HG03575 (cell line): ENCODE data around the gene BAIAP2L2.
"Not testable (repeated sequence)": the region's sequence is repeated elsewhere in the genome, so short reads cannot be mapped to it uniquely, and the experiment has no call there.

Source experiments
- ATAC-seq: cut with Tn5 transposase; IDR thresholded peaks from one replicate; pipeline ENCODE4 v1.9.1; 2021; ENCODE audit not compliant: unreplicated experiment, insufficient number of reproducible peaks, low FRiP score; ENCODE audit errors: extremely low read depth

The BAIAP2L2 gene

DNA sequence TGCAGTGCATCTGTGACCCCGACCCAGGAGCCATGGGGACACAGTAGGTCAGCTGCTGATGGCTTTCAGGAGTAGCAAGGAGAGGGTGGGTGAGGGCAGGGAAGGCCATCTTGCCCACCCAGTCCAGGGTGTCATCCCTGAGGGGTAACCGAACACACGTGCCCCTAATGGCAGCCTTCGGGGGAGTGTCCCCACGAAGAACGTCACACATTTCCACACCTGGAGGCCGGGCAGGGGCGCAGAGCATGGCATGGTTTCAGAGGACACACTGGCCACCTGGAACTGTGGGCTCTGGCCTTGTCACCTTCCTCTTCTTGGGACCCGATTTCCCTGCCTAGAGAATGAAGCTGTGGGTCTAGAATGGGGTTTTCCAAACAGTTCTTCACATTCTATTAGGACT, 19.4 kb upstream of the BAIAP2L2 start:
- no peak for ATAC-seq

DNA sequence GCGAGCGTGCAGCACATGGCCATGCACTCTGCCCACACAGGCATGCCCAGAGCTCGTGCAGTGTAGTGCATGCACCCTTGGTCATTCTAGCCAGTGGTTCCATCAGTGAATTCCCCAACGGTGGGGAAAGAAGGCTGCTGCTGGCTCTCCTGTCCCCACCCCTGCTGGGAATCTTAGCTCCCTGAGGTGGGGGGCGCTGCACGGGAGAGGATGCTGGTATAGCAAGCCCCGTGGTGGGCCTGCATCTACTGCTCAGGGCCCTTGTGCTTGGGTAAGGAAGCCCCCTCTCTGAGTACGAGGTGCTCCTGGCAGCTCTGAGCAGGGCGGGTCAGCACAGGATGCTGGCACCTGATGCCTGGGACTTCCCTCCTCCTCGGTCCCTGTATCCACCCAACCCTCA, 18.5 kb upstream of the BAIAP2L2 start:
- no peak for ATAC-seq

DNA sequence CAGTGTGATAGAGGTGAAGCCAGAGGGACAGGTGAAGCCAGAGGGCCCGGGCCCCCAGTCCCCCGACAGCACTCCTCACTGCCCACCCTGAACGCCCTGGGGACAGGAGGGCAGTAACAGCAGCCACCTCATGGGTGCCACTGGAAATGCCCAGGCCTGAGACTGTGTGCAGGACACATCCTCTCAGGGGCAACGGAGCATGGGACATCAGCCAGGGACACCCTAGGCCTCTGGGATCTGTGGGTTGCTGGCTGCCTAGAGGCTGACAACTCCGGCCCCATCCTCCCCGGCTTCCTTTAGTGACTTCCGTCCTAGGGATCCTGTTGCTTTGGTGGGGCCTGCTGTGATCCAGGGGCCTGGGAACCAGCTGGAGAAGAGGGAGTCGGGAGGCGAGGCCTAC, 17.4 kb upstream of the BAIAP2L2 start:
- ATAC-seq, result no peak

DNA sequence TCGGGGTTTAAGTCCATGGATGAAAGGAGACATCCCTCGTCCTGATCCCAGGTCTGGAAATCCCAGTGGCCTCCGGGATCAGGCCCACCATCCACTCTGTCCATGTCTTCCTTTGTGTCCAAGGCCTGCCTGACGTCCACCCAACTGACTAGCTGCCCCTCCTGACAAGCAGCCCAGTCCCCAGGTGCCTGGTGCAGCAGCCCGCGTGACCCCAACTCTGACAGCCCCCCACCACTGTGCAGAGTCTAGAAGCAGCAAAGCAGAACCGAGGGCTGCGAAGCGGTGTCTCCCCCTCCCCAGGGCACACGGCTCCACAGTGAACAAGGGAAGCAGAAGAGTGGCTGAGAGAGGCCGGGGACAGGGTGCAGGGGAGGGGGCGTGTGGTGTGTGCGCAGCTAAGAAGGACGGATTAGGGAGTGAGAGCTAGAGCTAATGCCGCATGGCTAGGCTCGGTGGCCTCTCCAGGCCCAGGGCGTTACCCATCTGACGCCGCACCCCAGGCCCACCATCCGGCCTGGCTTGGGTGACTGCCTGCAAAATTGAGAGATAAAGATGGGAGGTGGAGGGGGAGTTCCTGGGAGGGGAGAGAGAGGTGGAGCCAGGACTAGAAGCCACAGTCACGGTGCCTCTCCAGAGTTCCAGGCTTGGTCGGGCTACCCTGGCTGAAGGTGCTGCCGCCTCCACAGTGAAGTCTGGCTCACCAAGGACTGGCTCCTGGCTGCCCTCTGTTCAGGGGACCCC, 16.6 kb upstream of the BAIAP2L2 start:
- ATAC-seq, result no peak

DNA sequence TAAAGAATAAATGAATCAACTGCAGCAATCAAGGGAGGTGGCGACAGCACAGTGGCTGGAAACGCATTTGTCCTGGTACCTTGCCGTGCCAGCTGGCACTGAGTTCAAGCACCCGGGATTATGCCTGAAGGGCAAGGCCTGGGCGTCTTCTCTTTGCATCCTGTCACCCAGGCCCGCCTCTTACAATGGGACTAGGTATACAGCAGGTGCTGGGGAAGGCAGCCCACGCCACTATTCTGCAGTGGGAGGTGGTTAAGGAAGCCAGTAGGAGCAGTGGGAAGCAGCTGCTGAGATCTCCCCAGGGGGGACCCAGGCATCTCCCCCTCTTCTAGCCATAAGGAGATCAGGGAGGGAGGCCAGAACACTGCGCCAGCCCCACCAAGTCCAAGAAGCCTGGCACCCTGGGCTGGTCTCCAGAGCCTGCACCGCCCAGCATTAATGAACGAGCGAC, 15.3 kb upstream of the BAIAP2L2 start:
- ATAC-seq, result no peak

DNA sequence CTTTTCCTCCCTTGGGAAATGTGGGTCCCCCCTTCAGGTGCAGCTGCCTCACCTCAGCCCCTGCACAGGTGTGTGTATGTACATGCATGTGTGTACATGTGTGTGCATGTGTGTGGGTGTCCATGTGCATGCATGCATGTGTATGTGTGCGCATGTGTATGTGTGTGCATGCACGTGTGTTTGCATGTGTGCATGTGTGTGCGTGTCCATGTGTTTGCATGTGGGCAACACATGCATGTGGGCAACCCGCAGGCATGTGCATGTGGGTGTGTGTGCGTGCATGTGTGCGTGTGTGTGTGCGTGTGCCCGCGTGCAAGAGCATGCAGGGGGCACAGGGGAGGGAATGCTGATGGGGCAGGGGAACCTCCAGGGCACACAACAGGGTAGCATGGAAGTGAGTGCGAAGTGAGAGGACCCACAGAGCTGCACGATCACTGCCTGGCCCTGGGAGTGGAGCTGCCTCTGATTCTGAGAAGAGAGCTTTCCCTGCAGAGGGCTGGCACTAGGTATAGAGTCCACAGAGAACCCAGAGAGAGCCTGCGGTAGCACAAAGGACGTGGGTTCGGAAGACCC, 14.6 kb upstream of the BAIAP2L2 start:
- ATAC-seq, result no peak

DNA sequence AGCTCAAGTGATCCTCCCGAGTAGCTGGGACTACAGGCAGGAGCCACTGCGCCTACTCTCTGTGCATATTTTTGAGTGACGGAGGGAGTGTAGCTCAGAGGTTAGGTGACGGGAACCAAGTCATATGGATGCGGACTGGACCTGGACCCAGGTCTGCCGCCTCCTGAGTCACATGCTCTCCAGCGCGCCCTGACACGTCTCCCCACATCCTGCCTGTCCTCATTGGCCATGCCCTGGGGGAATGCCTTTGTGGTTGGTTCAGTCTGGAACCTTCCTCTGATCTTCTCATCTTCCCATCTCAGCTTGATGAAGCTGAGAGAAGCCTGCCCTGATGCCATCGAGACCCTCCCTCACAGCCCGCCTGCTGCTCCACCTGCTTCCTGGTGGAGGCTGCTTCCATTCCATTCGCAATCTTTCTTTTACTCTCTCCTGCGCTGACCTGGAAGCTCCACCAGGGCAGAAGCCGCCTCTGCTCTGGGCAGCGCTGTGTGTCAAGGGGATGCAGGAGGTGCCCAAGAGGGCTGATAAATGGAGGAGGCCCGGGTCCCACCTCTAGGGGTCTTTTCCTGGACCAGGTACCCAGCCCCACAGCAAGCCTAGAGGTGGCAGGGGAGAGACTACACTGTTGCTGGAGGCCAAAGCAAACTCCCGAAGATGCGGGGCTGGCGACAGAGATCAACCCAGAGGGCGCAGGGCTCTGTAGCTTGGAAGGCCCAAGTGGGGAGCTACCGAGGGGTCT, 13.9 kb upstream of the BAIAP2L2 start:
- no peak for ATAC-seq

DNA sequence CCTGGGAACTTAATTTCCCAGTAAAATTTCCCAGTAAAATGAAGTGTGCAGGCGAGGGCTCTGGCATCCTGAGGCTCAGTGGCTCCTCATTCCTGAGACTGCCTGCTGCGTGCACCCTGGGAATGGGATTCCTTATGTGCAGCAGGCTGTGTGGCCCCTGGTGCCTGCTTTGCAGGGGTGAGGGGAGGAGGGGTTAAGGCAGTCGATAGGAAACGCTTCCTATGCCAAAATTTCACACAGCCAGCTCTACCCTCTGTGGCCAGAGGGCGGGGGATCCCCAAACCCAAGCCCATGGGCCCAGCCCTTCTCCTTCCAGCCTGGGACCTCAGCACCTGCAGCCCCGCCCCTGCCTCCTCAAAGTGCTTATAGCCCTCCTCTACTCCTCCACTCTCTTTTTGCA, 12.1 kb upstream of the BAIAP2L2 start:
- no peak for ATAC-seq

DNA sequence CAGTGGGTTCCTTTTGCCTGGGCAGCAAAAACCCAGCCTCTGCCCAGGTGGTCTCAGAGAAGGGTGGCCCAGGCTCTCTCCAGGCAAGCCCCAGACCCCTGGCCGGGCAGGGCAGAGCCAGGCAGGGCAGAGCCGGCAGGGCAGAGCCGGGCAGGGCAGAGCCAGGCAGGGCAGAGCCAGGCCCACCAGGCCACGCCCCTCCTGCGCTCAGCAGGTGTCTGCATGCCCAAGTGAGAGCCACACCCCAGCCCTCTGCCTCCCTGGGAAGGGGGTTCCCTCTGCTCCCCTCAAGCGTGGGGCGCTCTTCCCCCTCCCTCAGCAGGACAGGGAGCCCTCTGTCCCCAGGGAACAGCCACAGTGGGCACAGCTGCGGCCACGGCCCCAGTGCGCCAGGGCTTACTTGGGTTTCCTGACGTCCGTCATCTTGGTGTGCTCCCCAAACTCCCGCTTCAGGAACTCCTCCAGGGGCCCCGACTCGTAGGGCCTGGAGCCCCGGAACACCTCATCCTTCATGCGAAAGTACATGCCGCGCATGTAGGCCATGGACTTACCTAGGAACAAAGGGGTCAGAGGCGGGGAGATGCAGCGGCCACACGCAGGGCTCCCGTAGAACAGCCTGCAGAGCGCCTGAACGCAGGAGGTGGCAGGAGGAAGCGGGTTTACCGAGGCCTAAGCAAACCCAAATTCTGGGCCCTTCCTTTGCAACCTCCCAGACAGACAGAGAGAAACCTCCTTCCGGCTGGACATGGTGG, 10.1 kb upstream of the BAIAP2L2 start:
- ATAC-seq, result no peak

DNA sequence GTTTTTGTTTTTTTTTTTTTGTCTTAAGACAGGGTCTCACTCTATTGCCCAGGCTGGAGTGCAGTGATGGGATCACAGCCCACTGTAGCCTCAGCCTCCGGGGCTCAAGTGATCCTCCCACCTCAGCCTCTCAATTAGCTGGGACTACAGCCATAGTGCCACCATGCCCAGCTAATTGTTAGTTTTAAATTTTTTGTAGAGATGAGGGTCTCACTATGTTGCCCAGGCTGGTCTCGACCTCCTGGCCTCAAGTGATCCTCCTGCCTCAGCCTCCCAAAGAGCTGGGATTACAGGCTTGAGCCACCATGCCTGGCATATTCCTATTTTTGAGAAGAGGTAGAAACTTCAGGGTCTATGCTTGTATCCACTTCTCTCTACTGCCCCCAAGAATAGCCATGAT, 8.3 kb upstream of the BAIAP2L2 start:
- not testable (repeated sequence) for ATAC-seq

DNA sequence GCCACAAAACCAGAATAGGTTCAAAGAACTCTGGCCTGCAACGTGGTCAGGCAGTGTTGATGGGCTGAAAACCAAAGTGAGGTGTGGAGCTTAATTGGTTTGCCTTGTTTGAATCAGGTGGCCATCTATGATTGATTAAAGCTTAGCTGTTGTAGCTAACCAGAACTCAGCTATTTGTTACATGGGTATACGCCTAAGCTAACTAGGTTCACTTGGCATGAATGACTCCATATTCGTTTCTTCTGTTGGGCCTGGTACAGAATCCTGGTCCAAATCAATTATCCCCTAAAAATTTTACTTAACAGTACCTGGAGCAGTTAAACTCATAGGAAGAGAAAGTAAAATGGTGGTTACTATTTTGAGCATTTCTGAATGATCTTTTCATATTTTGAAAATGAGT, 7.7 kb upstream of the BAIAP2L2 start:
- ATAC-seq, result no peak

DNA sequence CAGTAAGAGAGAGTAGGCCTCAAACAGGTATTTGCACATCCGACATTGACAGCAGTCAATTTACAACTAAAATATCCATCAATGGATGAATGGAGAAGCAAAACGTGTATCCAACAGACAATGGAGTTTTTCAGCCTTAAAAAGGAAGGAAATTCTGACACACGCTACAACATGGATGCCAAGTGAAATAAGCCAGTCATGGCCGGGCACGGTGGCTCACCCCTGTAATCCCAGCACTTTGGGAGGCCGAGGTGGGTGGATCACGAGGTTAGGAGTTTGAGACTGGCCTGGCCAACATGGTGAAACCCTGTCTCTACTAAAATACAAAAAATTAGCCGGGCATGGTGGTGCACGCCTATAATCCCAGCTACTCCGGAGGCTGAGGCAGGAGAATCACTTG, 7.1 kb upstream of the BAIAP2L2 start:
- not testable (repeated sequence) for ATAC-seq

DNA sequence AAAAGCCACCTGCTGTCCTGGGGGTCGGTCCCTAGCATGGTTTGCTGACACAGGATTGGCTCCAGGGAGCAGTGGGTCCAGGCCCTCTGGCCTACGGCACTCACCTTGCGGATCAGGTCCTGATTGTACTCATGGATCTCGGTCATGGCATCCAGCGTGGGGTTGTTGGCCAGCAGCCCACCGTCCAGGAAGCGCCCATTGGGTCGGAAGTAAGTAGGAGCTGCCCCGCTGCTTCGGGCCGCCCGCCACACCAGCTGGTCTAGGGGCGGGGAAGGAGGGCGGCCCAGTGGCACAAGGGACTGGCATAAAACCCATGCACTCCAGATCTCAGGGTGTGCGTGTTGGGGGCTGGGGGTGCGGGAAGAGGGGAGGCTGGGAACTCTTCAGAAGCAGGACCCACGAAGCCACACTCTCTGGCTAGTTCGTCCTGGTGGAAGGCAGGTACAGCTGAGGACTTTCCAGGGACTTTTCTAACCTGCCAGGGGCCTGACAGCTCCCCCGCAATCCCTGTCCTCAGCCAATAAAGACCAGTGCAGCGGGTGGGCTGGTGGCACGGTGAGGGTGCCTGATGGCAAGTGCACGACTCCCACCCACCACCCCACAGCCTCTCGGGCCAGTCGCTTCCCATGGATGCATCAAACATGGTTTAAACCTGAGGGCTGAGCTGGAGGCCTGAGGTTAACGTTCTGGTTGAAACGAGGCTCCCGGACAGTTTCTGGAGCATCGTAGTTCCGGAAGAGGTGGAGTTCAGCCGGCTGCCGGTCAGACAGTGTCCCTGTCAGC, 5.1 kb upstream of the BAIAP2L2 start:
- ATAC-seq, result no peak

DNA sequence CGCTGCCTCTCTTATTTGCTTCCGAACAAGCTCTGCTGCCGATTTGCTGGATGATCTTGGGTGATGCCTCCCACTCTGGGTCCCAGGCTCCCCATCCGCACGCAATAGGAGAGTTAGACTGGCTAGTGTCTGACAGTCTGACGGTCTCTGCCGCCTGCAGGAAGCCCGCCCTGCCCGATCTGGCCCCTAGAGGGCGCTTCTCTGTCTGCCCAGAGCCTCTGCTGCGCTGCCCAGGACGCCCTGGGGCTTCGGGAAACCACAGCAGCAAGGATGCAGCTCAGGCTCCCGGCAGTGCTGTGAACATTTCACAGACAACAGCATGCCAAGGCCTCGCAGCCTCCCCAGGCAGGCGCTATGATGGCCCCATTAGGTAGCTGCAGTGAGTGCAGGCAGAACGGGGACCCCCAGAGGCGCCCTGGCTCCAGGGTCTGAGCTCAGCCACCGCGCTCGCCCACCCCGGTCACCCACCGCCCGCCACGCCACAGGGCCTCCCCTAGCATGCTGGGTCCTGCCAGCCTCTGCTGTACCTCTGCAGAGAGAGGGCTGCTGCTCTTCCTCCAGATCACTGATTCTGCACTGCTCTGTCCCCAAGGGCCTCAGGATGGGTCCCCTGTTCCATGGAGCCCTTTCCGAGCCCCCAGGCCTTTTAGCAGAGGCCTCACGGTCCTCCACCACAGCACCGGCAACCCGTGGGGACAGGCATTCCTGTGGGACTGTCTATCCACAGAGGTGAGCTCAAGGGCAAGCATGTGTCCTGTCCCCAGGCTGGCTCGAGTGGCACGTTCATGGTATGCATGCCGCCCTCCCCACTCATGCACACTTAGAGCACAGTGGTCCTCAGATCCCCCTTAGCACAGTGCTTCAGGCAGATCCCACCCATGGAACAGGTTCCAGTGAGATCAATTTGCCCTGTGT, 4.3 kb upstream of the BAIAP2L2 start:
- no peak for ATAC-seq

DNA sequence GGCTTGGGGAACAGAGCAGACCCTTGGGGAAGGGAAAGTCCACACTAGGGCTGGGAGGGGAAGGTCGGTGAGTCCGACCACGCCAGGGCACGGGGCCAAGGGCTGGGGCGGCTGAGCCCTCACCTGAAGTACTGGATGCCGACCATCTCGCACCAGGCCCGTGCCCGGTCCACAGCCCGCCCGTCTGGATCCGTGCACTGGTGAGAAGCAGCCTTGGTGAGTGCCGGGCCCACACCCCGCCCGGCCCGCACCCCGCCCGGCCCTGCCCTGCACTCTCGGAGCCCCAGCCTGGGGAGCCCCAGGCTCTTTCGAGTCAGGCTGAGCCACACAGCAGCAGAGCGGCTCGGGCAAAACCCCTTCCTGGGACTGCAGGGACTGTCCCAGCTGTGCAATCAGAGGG, 1.9 kb upstream of the BAIAP2L2 start:
- no peak for ATAC-seq

DNA sequence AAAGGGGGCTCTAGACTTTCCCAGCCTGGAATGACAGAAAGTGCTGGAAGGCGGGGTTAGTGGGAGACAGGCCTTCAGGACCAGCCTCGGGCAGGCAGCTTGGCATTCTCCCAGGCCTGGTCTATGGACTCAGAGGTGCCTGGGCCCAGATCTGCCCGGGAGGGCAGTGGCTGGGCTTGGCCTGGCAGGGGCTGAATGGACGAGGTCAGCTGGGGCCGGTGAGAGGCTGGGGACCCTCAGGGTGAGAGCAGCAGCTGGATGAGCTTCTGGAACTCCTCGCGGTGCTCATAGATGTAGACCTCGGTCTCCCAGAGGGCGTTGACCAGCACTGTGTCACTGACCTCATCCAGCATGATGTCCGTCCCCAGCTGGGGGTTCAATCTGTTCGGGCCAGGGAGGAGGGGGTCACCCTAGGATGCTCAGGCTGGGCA, 1.5 kb upstream of the BAIAP2L2 start:
- no peak for ATAC-seq

DNA sequence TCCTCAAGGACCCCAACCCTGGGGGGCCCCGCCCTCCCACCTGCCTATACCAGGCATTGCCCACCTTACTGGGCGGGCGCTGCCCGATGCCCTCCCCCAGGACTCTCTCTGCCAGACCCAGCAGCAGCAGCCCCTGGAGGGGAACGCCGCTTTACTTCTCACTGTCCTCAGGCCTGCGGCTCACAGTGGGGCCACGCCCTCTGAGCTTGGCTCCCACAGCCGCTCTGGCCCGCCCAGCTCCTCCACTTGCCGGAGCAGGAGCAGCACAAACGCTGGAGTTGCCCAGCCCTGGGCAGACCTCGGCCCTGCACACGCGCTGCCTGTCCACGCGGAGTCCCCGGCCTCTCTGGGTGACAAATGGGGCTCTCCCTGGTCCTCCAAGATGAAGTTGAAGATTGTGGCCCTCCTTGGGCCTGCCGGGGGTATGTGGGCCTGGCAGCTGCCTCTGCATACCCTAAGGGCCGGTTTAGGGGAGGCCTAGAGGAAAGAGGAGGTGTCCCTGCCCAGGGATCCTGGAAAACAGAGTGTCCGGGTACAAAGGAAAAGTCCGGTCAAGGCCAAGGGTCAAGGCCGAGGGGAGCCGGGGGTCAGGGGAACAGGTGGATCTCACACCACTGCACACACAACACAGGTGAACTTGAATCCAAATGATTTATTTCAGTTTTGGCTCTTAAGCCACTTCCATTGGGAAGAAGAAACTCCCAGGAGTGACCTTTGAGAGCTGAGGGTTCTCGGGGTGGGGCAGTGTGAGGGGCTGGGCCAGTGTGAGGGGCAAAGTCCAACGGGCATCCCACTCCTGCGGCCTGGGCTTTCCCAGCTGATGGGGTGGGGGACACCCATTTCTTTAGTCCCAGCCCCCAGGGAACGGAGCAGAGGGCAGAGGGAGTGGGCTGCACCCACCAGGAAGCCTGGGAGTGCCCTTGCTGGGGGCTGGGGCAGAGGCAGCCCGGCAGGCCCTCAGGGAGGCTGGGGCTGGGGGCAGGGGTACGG, 674 bp upstream of the BAIAP2L2 start:
- ATAC-seq, result no peak
